H9 (cell line): ENCODE results near the gene MED27. TPM values are rescaled to one million over a fixed set of nuclear protein-coding genes. Genes with fewer than 3 reads are reported as not detected.

Source experiments
- DNase-seq: peaks from one replicate; pipeline ENCODE4 v3.0.0-alpha.2; 2017
- H2AFZ ChIP-seq: one replicate; pipeline ENCODE4 v1.6.1; 2013; ENCODE audit warnings: mild to moderate bottlenecking, low read length, control low read depth, moderate library complexity
- H2AK5ac ChIP-seq: 2 replicates; pipeline ENCODE4 v1.6.1; 2013; ENCODE audit warnings: low read length, control low read depth, mixed read lengths; ENCODE audit not compliant: insufficient read length
- H2BK120ac ChIP-seq: one replicate; pipeline ENCODE4 v1.6.1; 2013; ENCODE audit warnings: low read depth, mild to moderate bottlenecking, low read length, control low read depth, inconsistent platforms; ENCODE audit not compliant: poor library complexity, severe bottlenecking
- H2BK12ac ChIP-seq: 2 replicates; pipeline ENCODE4 v1.6.1; 2013; ENCODE audit warnings: low read length, control low read depth, mixed read lengths, low read depth; ENCODE audit not compliant: insufficient read length
- H2BK15ac ChIP-seq: 2 replicates; pipeline ENCODE4 v1.6.1; 2013; ENCODE audit warnings: low read depth, low read length, control low read depth
- H2BK20ac ChIP-seq: one replicate; pipeline ENCODE4 v1.6.1; 2013; ENCODE audit warnings: low read depth, mild to moderate bottlenecking, low read length, control low read depth, inconsistent platforms; ENCODE audit not compliant: poor library complexity, severe bottlenecking
- H2BK5ac ChIP-seq: 2 replicates; pipeline ENCODE4 v1.6.1; 2013; ENCODE audit warnings: low read length, control low read depth, mixed read lengths; ENCODE audit not compliant: insufficient read length
- H3K14ac ChIP-seq: 2 replicates; pipeline ENCODE4 v1.6.1; 2013; ENCODE audit warnings: low read length, control low read depth; ENCODE audit not compliant: insufficient read depth
- H3K18ac ChIP-seq: 2 replicates; pipeline ENCODE4 v1.6.1; 2013; ENCODE audit warnings: low read depth, mild to moderate bottlenecking, mixed read lengths, low read length, control low read depth; ENCODE audit not compliant: insufficient read length
- H3K23ac ChIP-seq: 2 replicates; pipeline ENCODE4 v1.6.1; 2013; ENCODE audit warnings: low read length, control low read depth, mixed read lengths, low read depth; ENCODE audit not compliant: insufficient read length
- H3K23me2 ChIP-seq: 2 replicates; pipeline ENCODE4 v1.6.1; 2013; ENCODE audit warnings: low read depth, mild to moderate bottlenecking, mixed read lengths, low read length, control low read depth; ENCODE audit not compliant: insufficient read length, poor library complexity, severe bottlenecking
- H3K27ac ChIP-seq: 2 replicates; pipeline ENCODE4 v1.5.1; 2013; ENCODE audit warnings: low read length, control low read depth, mixed read lengths, low read depth; ENCODE audit not compliant: insufficient read length
- H3K27me3 ChIP-seq: 2 replicates; pipeline ENCODE4 v1.6.1; 2013; ENCODE audit warnings: low read length, control low read depth, inconsistent platforms; ENCODE audit not compliant: insufficient read depth
- H3K4ac ChIP-seq: 2 replicates; pipeline ENCODE4 v1.6.1; 2013; ENCODE audit warnings: low read depth, mild to moderate bottlenecking, control low read depth, inconsistent platforms, low read length, moderate library complexity
- H3K4me1 ChIP-seq: 2 replicates; pipeline ENCODE4 v1.6.1; 2013; ENCODE audit warnings: low read length, control low read depth, inconsistent platforms; ENCODE audit not compliant: insufficient read depth
- H3K4me2 ChIP-seq: 2 replicates; pipeline ENCODE4 v1.6.1; 2013; ENCODE audit warnings: low read length, control low read depth, mixed read lengths; ENCODE audit not compliant: insufficient read length, insufficient read depth
- H3K56ac ChIP-seq: 2 replicates; pipeline ENCODE4 v1.6.1; 2013; ENCODE audit warnings: low read depth, mild to moderate bottlenecking, mixed read lengths, low read length, control low read depth; ENCODE audit not compliant: insufficient read length
- H3K79me1 ChIP-seq: 2 replicates; pipeline ENCODE4 v1.6.1; 2013; ENCODE audit warnings: low read depth, mild to moderate bottlenecking, moderate library complexity, low read length, control low read depth, inconsistent platforms; ENCODE audit not compliant: insufficient read depth, poor library complexity, severe bottlenecking
- H3K79me2 ChIP-seq: 2 replicates; pipeline ENCODE4 v1.6.1; 2013; ENCODE audit warnings: low read length, control low read depth, inconsistent platforms; ENCODE audit not compliant: insufficient read depth
- H3K9ac ChIP-seq: 2 replicates; pipeline ENCODE4 v1.6.1; 2013; ENCODE audit warnings: low read length, control low read depth, mixed read lengths; ENCODE audit not compliant: insufficient read length; ENCODE audit errors: extremely low read depth
- H3K9me3 ChIP-seq: one replicate; pipeline ENCODE4 v1.6.1; 2013; ENCODE audit warnings: low read depth, low read length, inconsistent platforms; ENCODE audit not compliant: control insufficient read depth
- H3T11ph ChIP-seq: one replicate; pipeline ENCODE4 v1.6.1; 2013; ENCODE audit warnings: mild to moderate bottlenecking, low read length, control low read depth, inconsistent platforms
- H4K20me1 ChIP-seq: one replicate; pipeline ENCODE4 v1.6.1; 2013; ENCODE audit not compliant: control insufficient read depth, insufficient read length, insufficient read depth
- H4K5ac ChIP-seq: 2 replicates; pipeline ENCODE4 v1.6.1; 2013; ENCODE audit warnings: low read depth, mild to moderate bottlenecking, mixed read lengths, low read length, control low read depth; ENCODE audit not compliant: insufficient read length
- H4K8ac ChIP-seq: replicated peaks from 2 replicates; pipeline ENCODE4 v1.6.1; 2013; ENCODE audit warnings: low read length, control low read depth, mixed read lengths, low read depth; ENCODE audit not compliant: insufficient read length
- H4K91ac ChIP-seq: 2 replicates; pipeline ENCODE4 v1.6.1; 2013; ENCODE audit warnings: low read depth, mild to moderate bottlenecking, moderate library complexity, mixed read lengths, low read length, control low read depth; ENCODE audit not compliant: insufficient read length
- H3K27ac Mint-ChIP-seq, 3 experiments: 2 replicates in 2 of 3; 3 replicates in 1 of 3; pipeline ENCODE4 v1.8.0; 2020 to 2021; ENCODE audit warnings: mixed read lengths in 3 of 3, mild to moderate bottlenecking in 1 of 3, moderate library complexity in 1 of 3
- H3K27me3 Mint-ChIP-seq: 2 replicates; pipeline ENCODE4 v1.8.0; 2021; ENCODE audit warnings: low read depth, mild to moderate bottlenecking, moderate library complexity, mixed read lengths
- H3K36me3 Mint-ChIP-seq, 3 experiments: 2 replicates in 2 of 3; 3 replicates in 1 of 3; pipeline ENCODE4 v1.8.0; 2020 to 2021; ENCODE audit warnings: low read depth in 3 of 3, mixed read lengths in 3 of 3; ENCODE audit not compliant: insufficient read depth in 1 of 3
- H3K4me1 Mint-ChIP-seq, 2 experiments: 2 replicates each; pipeline ENCODE4 v1.8.0; 2020; ENCODE audit warnings: mixed read lengths in 2 of 2
- H3K4me3 Mint-ChIP-seq, 2 experiments: 2 replicates in 1 of 2; 3 replicates in 1 of 2; pipeline ENCODE4 v1.8.0; 2020 to 2021; ENCODE audit warnings: mild to moderate bottlenecking in 2 of 2, mixed read lengths in 2 of 2, moderate library complexity in 1 of 2
- H3K9me3 Mint-ChIP-seq, 2 experiments: 2 replicates in 1 of 2; 3 replicates in 1 of 2; pipeline ENCODE4 v1.8.0; 2020; ENCODE audit warnings: mild to moderate bottlenecking in 2 of 2, mixed read lengths in 2 of 2, moderate library complexity in 1 of 2
- CTCF ChIP-seq: fragments of 200-600 bp; sonication (generic); conservative IDR thresholded peaks from 3 replicates; pipeline ENCODE4 v1.8.0; 2021; ENCODE audit warnings: antibody characterized with exemption, mild to moderate bottlenecking
- WGBS: extraction: QIAGEN DNeasy Blood & Tissue Kit; methylation state at CpG from one replicate; pipeline ENCODE4 v1.1.7; 2013; ENCODE audit warnings: missing lambda C conversion rate, low lambda C conversion rate, mixed read lengths; ENCODE audit not compliant: insufficient read length; ENCODE audit errors: extremely low coverage; 5-methylcytosine and 5-hydroxymethylcytosine counted together
- total RNA-seq: library from RNA; stranded (reverse); gene quantifications from 2 replicates; pipeline ENCODE4 v1.2.1, GENCODE V29; 2021

MED27 gene
- total RNA-seq, 1 experiment from 2014 or later, result 33.5 TPM

- H3K79me1 ChIP-seq, result no peaks in the 10 kb centered on the region
- no peak overlapping the region for H2BK20ac ChIP-seq
- H3K79me2 ChIP-seq, result no peaks in the 10 kb centered on the region
- Mint-ChIP-seq H3K9me3 (no peaks in the 10 kb centered on the region), H3K36me3 (no peaks in the 10 kb centered on the region), H3K27ac (no peak overlapping the region; a peak in 1 of 7 replicates), H3K4me3 (no peak overlapping the region), H3K4me1 (peaks cover 13 to 24% of the 10 kb centered on the region in 2 experiments), H3K27me3 (no peaks in the 10 kb centered on the region)
- H3K56ac ChIP-seq, result no peak overlapping the region
- peaks cover 2% of the 10 kb centered on the region for H4K20me1 ChIP-seq
- H3K27ac ChIP-seq, result no peak overlapping the region
- no peak overlapping the region for H3K18ac ChIP-seq
- no peak overlapping the region for H3K14ac ChIP-seq
- H3K23ac ChIP-seq, result no peak overlapping the region
- H3K23me2 ChIP-seq, result no peaks in the 10 kb centered on the region
- no peak overlapping the region for H3K4me2 ChIP-seq
- H2BK15ac ChIP-seq, result no peak overlapping the region
- no peaks in the 10 kb centered on the region for H3K9me3 ChIP-seq
- no peak overlapping the region for H4K91ac ChIP-seq
- H2BK12ac ChIP-seq, result no peak overlapping the region
- H3K9ac ChIP-seq, result no peak overlapping the region
- DNase-seq, result no peak
- no peak overlapping the region for H3T11ph ChIP-seq
- no peak overlapping the region for H3K4ac ChIP-seq
- TF ChIP-seq CTCF, result no peak
- no peaks in the 10 kb centered on the region for H3K27me3 ChIP-seq
- H2AK5ac ChIP-seq, result no peak overlapping the region
- no peak overlapping the region for H4K5ac ChIP-seq
- peaks cover 2% of the 10 kb centered on the region; the same call in 1 of the 2 replicates for H3K4me1 ChIP-seq
- H2AFZ ChIP-seq, result no peak overlapping the region
- no peak overlapping the region for H2BK5ac ChIP-seq
- no CpG with 5 or more reads among the region's 5 CpGs for WGBS
- no peak overlapping the region for H2BK120ac ChIP-seq
- no peak overlapping the region for H4K8ac ChIP-seq
These were observed 96.9 kb downstream of the MED27 start for GRCh38 chr9:131982671-131983239.
